PFSK-1 (cell line): ENCODE results near the gene TESK1.

Source experiments
- FOXP2 ChIP-seq: optimal IDR thresholded peaks from 2 replicates; pipeline ENCODE3; 2011; ENCODE audit warnings: borderline replicate concordance, control low read depth, inconsistent platforms; ENCODE audit not compliant: insufficient read depth; ENCODE audit errors: extremely low read length, extremely low read depth
- POLR2AphosphoS5 ChIP-seq: IDR thresholded peaks from 2 replicates; pipeline ENCODE4 v1.6.1; 2012; ENCODE audit warnings: low read depth, mild to moderate bottlenecking, control low read depth, low read length, moderate library complexity
- SIN3A ChIP-seq: IDR thresholded peaks from 2 replicates; pipeline ENCODE4 v1.6.1; 2012; ENCODE audit warnings: mild to moderate bottlenecking, low read length, moderate library complexity, borderline replicate concordance; ENCODE audit not compliant: insufficient read depth
- TAF1 ChIP-seq: IDR thresholded peaks from 2 replicates; pipeline ENCODE4 v1.6.1; 2012; ENCODE audit warnings: low read length, control low read depth, borderline replicate concordance; ENCODE audit not compliant: insufficient read depth
- TF ChIP-seq, protein P1 (sequence below), 2 experiments: IDR thresholded peaks; 2 replicates each; pipeline versions ENCODE4 v1.6.1 to v1.8.0; 2011 to 2012; ENCODE audit warnings: low read depth in 2 of 2, low read length in 2 of 2, control low read depth in 1 of 2, inconsistent platforms in 1 of 2, mild to moderate bottlenecking in 1 of 2, moderate library complexity in 1 of 2; ENCODE audit not compliant: insufficient read depth in 1 of 2

TESK1 gene

GRCh38 chr9:35570709-35571504 is 34.2 kb upstream of the TESK1 start:
- TF ChIP-seq, protein P1, sequence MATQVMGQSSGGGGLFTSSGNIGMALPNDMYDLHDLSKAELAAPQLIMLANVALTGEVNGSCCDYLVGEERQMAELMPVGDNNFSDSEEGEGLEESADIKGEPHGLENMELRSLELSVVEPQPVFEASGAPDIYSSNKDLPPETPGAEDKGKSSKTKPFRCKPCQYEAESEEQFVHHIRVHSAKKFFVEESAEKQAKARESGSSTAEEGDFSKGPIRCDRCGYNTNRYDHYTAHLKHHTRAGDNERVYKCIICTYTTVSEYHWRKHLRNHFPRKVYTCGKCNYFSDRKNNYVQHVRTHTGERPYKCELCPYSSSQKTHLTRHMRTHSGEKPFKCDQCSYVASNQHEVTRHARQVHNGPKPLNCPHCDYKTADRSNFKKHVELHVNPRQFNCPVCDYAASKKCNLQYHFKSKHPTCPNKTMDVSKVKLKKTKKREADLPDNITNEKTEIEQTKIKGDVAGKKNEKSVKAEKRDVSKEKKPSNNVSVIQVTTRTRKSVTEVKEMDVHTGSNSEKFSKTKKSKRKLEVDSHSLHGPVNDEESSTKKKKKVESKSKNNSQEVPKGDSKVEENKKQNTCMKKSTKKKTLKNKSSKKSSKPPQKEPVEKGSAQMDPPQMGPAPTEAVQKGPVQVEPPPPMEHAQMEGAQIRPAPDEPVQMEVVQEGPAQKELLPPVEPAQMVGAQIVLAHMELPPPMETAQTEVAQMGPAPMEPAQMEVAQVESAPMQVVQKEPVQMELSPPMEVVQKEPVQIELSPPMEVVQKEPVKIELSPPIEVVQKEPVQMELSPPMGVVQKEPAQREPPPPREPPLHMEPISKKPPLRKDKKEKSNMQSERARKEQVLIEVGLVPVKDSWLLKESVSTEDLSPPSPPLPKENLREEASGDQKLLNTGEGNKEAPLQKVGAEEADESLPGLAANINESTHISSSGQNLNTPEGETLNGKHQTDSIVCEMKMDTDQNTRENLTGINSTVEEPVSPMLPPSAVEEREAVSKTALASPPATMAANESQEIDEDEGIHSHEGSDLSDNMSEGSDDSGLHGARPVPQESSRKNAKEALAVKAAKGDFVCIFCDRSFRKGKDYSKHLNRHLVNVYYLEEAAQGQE (IDR thresholded peaks at IDR 0.05; ENCODE audit: insufficient read depth in 1 of 2, low read depth in 2 of 2, low read length in 2 of 2): no peak
- TF ChIP-seq TAF1: no peak
- no peak for TF ChIP-seq POLR2AphosphoS5
- TF ChIP-seq SIN3A: no peak
- TF ChIP-seq FOXP2: no peak

DNA sequence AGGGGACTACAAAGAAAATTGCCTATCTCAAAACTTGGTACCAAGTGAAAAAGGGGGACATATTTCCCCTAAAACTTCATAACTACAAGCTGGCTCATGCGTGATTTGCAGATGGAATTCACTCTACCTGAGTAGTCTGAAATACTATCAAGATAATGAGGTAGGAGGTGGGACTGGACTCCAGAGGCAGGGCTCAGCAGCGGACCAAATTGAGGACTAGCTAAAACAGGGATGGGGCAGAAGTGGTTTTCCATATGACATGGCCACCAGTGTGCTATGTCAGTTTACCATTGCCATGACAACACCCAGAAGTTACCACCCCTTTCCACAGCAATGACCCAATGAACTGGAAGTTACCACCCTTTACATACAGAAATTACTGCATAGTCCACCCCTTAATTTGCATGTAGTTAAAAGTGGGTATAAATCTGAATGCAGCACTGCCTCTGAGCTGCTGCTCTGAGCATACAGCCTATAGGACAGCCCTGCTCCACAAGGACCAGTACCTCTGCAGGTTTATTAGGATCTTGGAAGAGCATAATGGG is 30.4 kb upstream of the TESK1 start:
- TF ChIP-seq, protein P1 (IDR thresholded peaks at IDR 0.05; ENCODE audit: insufficient read depth in 1 of 2, low read depth in 2 of 2, low read length in 2 of 2): no peak
- no peak for TF ChIP-seq TAF1
- no peak for TF ChIP-seq POLR2AphosphoS5
- TF ChIP-seq SIN3A: no peak
- TF ChIP-seq FOXP2: no peak

GRCh38 chr9:35575478-35575877 is 29.6 kb upstream of the TESK1 start:
- no peak for TF ChIP-seq TAF1
- TF ChIP-seq, protein P1 (IDR thresholded peaks at IDR 0.05; ENCODE audit: insufficient read depth in 1 of 2, low read depth in 2 of 2, low read length in 2 of 2): no peak
- TF ChIP-seq SIN3A: no peak
- TF ChIP-seq POLR2AphosphoS5: no peak
- TF ChIP-seq FOXP2: no peak

DNA sequence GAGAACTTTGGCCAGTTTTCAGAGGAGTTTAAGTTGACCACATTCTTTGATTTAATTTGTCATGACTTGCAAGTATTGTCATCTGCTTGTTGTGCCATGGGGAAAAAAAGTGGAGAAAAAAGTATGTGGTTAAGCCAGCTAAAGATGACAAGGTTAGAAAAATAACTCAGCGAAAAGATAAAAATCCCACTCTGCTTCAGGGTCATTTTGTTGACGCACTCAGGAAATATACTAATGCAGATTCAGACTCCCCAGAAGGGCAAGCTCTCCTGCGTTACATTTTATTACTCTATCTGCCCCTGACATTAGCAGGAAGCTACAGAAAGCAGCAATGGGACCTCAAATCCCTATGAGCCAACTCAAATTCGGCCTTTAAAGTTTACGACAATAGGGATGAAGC is 27.6 kb upstream of the TESK1 start:
- no peak for TF ChIP-seq SIN3A
- no peak for TF ChIP-seq POLR2AphosphoS5
- TF ChIP-seq TAF1: no peak
- TF ChIP-seq, protein P1 (IDR thresholded peaks at IDR 0.05; ENCODE audit: insufficient read depth in 1 of 2, low read depth in 2 of 2, low read length in 2 of 2): no peak
- no peak for TF ChIP-seq FOXP2
